Measurements from ENCODE around the gene MICAL2. TPM values are rescaled to one million over a fixed set of nuclear protein-coding genes. Genes with fewer than 3 reads are reported as not detected.

Gene MICAL2
- total RNA-seq, 1 donor from 2014 or later: 21.7 TPM

DNA sequence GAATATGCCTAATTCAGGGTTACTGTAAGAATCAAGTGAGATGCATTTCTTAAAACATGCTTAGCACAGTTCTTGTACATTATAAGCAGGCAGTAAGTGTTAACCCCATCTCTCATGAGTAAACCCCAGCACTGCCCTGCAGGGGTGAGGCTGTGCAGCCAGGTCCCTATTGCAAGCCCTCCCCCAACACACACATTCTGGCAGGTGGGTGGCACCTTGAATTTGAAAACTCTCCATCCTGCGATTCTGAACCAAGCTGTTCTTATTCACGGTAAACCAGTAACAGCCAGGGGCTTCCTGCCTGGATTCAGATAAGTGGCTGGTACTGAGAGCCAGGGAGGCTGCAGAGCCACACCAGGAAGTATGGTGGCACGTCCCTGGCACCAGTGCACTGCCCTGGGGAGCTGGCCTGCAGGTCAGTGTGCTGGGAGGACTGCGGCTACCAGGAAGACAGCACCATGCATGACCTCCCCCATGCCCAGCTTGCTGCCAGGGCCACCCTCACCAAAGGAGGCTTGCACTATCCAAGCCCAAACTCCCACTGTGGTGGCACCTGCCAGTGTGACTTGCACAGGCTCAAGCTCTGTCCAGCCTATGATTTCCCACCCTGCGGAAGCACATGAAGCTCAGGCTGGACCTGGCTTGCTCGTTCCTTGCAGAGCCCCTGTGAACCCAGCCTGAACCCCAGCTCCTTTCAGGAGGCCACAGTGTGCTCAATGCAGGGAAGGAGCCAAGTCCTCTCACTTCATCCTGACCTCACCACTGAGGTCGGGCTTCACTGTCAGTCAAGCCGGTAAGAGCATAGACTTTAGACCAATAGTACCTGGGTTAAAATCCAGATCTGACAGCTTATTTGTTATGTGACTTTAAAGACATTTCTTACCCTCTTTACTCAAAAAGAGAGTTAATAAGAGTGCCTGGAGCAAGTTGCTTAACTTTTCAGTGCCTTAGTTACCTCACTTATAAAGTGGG is 88.1 kb downstream of the MICAL2 start:
- no peak for DNase-seq (ENCODE audit: low spot score)
- Mint-ChIP-seq H3K4me1 (ENCODE audit: unreplicated experiment) (peaks cover 45% of the 10 kb centered on the region), H3K9me3 (ENCODE audit: unreplicated experiment) (no peaks in the 10 kb centered on the region), H3K27ac (ENCODE audit: unreplicated experiment) (no peak overlapping the region), H3K4me3 (ENCODE audit: unreplicated experiment) (no peak overlapping the region), H3K27me3 (ENCODE audit: unreplicated experiment) (peaks cover 1% of the 10 kb centered on the region), H3K36me3 (ENCODE audit: low read depth, unreplicated experiment) (no peaks in the 10 kb centered on the region)
- no peak for TF ChIP-seq CTCF (IDR thresholded peaks at IDR 0.05; ENCODE audit: unreplicated experiment)

GRCh38 chr11:12199231-12199948 is 89.0 kb downstream of the MICAL2 start:
- peaks cover 45% of the 10 kb centered on the region for H3K4me1 Mint-ChIP-seq (ENCODE audit: unreplicated experiment)
- no peaks in the 10 kb centered on the region for H3K9me3 Mint-ChIP-seq (ENCODE audit: unreplicated experiment)
- TF ChIP-seq CTCF (IDR thresholded peaks at IDR 0.05; ENCODE audit: unreplicated experiment): no peak
- H3K27ac Mint-ChIP-seq (ENCODE audit: unreplicated experiment): peak overlapping the region; percentile 95
- H3K36me3 Mint-ChIP-seq (ENCODE audit: low read depth, unreplicated experiment): no peaks in the 10 kb centered on the region
- no peak overlapping the region for H3K4me3 Mint-ChIP-seq (ENCODE audit: unreplicated experiment)
- DNase-seq (ENCODE audit: low spot score): no peak
- H3K27me3 Mint-ChIP-seq (ENCODE audit: unreplicated experiment): peaks cover 1% of the 10 kb centered on the region

GRCh38 chr11:12200279-12200990 is 90.0 kb downstream of the MICAL2 start:
- Mint-ChIP-seq H3K9me3 (ENCODE audit: unreplicated experiment) (no peaks in the 10 kb centered on the region), H3K27ac (ENCODE audit: unreplicated experiment) (peak overlapping the region; percentile 95), H3K27me3 (ENCODE audit: unreplicated experiment) (peaks cover 1% of the 10 kb centered on the region), H3K36me3 (ENCODE audit: low read depth, unreplicated experiment) (no peaks in the 10 kb centered on the region), H3K4me3 (ENCODE audit: unreplicated experiment) (no peak overlapping the region), H3K4me1 (ENCODE audit: unreplicated experiment) (peaks cover 45% of the 10 kb centered on the region)
- TF ChIP-seq CTCF (IDR thresholded peaks at IDR 0.05; ENCODE audit: unreplicated experiment): no peak
- no peak for DNase-seq (ENCODE audit: low spot score)

GRCh38 chr11:12200991-12201985 is 90.9 kb downstream of the MICAL2 start:
- H3K9me3 Mint-ChIP-seq (ENCODE audit: unreplicated experiment): no peaks in the 10 kb centered on the region
- H3K4me1 Mint-ChIP-seq (ENCODE audit: unreplicated experiment): peaks cover 38% of the 10 kb centered on the region
- no peaks in the 10 kb centered on the region for H3K36me3 Mint-ChIP-seq (ENCODE audit: low read depth, unreplicated experiment)
- peaks cover 1% of the 10 kb centered on the region for H3K27me3 Mint-ChIP-seq (ENCODE audit: unreplicated experiment)
- peak overlapping the region; percentile 95 for H3K27ac Mint-ChIP-seq (ENCODE audit: unreplicated experiment)
- peak; percentile 44 for DNase-seq (ENCODE audit: low spot score)
- TF ChIP-seq CTCF (IDR thresholded peaks at IDR 0.05; ENCODE audit: unreplicated experiment): no peak
- H3K4me3 Mint-ChIP-seq (ENCODE audit: unreplicated experiment): no peak overlapping the region
